Stimulated activated CD4-positive, alpha-beta T cell treated with anti-CD3 and anti-CD28 coated beads, Interleukin-1b, Interleukin-23, amount 100 ng/mL, for 4 hours (primary cell): Measurements from ENCODE around the gene TIMM22.
"Not testable (repeated sequence)": the region's sequence is repeated elsewhere in the genome, so short reads cannot be mapped to it uniquely, and the experiment has no call there.

Experiments
- DNase-seq, 2 donors: peaks; one replicate each; pipeline ENCODE4 v3.0.0-alpha.2; 2020; ENCODE audit warnings: low read depth in 2 of 2

TIMM22 gene

DNA sequence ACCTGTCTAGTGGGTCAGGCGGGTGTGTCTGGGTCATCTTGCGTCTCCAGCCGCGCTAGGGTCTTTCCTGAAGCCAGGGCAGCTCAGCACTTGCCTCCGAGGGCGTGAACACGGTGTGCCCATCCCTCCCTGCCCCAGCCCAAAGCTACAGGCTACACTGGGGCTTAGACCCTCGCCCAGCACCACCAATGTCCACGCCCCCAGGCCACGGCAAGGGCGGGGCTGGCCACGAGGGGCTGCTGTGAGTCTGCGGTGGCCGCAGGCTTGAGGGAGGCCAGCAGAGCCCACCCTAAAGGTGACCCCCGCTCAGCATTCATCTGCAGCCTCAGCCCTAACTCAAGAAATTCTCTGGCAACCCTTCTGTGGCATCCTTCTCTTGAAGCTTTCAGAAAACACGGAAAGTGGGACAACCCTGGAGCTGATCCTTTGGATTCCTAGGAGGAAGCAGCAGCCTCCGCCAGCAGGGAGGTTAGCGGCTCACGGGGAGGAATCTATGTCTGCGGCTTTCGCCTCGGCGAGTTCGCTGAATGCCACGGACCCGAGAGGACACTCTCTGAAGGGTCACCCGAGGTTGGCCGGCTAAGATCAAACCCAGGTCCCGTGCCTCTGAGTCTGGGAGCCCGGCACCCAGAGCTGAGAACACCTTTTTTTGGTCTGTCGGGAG, 41.7 kb downstream of the TIMM22 start:
- DNase-seq: no peak

DNA sequence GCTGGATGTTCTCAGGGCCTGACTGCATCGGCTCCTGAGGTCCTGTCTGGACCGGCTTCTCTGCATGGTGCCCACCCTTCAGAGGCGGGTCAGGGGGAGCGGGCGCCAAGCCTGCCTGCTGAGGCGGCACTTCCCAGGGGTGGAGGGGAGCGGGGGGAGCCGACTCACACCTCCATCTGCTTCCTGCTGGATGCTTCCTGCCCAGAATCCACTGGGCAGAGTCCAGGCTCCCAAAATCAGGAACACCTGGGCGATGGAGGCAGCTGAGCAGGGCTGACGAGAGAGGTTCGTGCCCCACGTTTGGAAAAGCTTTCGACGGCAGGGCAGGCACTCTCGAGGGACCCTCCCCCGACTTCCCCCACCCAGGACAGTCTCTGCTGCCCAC, 42.2 kb downstream of the TIMM22 start:
- no peak for DNase-seq

DNA sequence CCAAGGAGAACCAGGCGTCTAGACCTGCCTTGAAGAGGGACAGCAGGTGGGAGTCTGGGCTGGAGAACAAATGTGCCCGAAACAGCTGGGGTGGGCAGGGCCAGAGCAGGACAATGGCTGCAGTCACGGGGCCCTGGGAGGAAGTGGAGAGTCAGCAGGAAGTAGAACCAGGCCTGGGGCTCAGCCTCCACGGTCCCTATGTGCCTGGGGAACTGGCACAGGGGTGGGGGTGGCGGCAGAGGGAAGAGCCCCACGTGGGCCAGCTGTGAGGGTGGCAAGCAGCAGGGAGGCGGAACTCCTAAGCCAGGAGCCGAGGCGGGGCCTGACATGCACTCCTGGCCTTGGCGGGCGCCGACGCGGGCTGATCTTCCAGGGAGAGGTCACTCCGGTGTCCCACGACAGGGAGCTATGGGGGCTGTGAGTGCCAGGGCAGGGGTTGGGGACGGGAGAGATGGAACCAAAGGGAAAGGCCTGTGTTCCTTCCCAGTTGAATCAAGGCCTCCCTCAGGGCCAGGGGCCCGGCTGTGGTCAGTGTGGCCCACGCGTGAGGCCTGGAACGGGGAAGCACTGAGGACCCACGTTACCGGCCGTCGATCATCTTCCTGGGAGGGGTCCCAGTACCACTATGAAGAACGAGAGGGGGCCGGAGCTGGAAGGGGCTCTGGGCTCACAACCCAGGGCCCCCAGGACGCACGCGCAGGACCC, 42.7 kb downstream of the TIMM22 start:
- DNase-seq: no peak

- no peak for DNase-seq
Measured at GRCh38 chr17:1040216-1040600, 43.3 kb downstream of the TIMM22 start.

GRCh38 chr17:1041746-1042145, 44.8 kb downstream of the TIMM22 start:
- no peak for DNase-seq

GRCh38 chr17:1042486-1042885, 45.6 kb downstream of the TIMM22 start:
- no peak for DNase-seq

- DNase-seq: no peak
Measured at GRCh38 chr17:1043601-1044251, 46.8 kb downstream of the TIMM22 start.

DNA sequence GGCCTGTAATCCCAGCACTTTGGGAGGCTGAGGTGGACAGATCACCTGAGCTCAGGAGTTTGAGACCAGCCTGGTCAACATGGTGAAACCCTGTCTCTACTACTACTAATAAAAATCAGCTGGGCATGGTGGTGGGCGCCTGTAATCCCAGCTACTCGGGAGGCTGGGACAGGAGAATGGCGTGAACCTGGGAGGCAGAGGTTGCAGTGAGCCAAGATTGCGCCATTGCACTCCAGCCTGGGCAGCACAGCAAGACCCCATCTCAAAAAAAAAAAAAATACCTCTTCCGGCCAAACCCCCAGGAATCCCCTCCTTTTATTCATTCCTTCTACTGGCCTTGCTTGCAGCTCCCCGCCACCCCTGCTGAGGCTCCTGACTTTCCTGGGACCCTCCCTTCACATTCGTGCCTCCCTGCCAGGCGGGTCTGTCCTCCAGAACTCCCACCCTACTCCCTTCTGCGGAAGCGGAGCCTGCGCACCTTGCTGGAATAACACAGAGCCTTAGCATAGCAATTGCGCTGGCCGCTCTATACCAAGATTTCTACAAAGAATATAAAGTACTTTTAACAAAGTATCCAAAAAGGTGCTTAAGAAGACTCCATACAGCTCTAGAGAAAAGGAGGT, 47.6 kb downstream of the TIMM22 start:
- not testable (repeated sequence) for DNase-seq

DNA sequence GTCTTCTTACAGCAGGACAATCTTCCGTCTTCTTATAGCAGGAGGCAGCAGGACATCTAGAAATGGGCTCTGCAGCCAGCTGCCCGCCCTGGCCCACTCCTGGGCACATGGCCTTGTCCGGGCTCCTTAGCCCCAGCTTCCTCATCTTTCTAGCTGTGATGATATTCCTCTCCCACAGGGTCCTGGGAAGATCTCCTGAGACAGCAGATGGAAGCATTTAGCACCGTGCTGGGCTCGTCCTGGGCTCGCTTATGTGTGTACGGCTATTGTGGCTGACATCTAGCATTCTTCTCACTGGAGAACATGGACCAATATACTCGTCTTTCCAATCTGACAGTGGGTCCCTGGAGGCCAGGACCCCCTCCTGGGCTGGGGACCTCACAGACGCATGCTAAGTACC, 48.5 kb downstream of the TIMM22 start:
- no peak for DNase-seq

DNA sequence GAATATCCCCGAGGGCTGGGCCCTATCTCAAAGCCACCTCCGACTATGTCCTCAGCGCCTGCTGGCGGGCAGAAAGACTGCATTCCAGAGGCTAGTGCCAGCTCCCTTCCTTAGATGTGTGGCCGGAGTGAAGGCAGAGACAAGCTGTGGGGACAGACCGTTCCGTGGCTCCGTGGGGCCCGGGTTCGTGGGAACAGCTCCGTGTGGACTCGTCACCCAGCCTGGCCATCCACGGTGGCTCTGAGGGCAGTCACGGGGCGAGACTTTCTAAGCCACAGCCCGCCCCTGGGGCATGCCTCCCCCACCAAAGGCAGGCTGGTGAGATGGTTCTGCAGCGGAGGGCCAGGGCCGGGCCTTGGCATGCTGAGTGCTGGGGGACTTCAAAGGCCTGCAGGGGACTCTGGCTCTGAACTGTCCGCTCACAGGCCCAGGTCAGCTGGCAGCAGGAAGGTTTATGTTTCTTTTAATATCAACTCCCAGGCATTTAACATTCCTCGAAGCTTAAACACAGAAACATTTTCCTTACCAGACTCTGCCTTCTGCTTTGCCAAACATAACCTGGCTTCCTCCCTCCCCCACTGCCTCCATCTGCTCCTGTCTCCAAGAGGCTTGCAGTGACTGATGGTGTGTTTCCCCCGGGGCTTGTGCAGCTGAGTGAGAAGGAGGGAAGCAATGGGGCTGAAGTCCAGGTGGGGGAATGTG, 50.4 kb downstream of the TIMM22 start:
- no peak for DNase-seq

DNA sequence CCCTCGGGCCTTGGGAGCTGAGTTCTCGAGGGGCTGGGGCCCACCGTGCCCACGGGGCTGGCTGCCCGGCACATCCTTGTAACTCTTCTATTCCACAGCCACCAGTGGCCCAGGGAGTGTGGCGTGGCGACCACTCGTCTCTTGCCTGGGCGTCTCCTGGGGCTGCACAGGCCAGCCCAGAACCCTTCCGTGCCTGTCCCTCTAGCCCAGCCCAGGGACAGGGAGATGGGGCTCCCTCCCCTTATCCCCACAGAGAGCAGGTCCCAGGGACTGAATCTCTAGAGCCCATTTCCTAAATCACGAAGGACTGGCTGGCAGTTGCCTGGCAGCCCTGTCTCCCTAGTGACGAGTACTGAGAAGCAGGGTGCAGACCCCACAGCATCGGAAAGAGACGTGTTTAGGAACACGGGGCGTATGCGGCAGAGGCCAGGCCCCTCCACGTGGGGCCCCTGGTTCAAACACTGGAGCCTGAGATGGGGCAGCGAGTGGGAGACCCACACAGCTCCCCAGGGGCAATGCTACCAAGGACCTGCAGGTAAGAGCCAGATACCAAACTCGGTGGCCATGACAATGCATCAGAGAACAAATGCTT, 51.0 kb downstream of the TIMM22 start:
- DNase-seq: no peak

- DNase-seq: not testable (repeated sequence)
Measured at GRCh38 chr17:1048516-1049115, 51.7 kb downstream of the TIMM22 start.

GRCh38 chr17:1049446-1050225, 52.7 kb downstream of the TIMM22 start:
- DNase-seq: no peak

- DNase-seq: no peak
Measured at GRCh38 chr17:1050246-1050995, 53.5 kb downstream of the TIMM22 start.

- no peak for DNase-seq
Measured at GRCh38 chr17:1050996-1051925, 54.3 kb downstream of the TIMM22 start.
